HCT116 (cell line): ENCODE results near the gene GRIK4. TPM values are rescaled to one million over a fixed set of nuclear protein-coding genes. Genes with fewer than 3 reads are reported as not detected.

Experiments
- ATAC-seq: fragments of 200-7000 bp; cut with Tn5 transposase; 2 replicates; pipeline ENCODE4 v1.9.1; 2020; ENCODE audit warnings: mild to moderate bottlenecking, moderate library complexity
- BruUV-seq: library from RNA; stranded (reverse); fragments of 400-500 nt; replicated peaks from 2 replicates; lab custom pipeline; 2021; lab: Mats Ljungman, UMichigan
- CTCF ChIA-PET: fragments of 300-600 bp; sonication (Branson Sonifier 250); formaldehyde crosslinking; loops from one replicate; lab custom pipeline; 2021; ENCODE audit warnings: antibody characterized with exemption; lab: Charles Lee
- POLR2A ChIA-PET: fragments of 300-600, 350-600 bp; sonication (Branson Sonifier 250); formaldehyde crosslinking; loops from one replicate; lab custom pipeline; 2021; ENCODE audit warnings: antibody characterized with exemption; lab: Charles Lee
- RAD21 ChIA-PET, 2 experiments: fragments of 300-600 bp; sonication (Branson Sonifier 250); formaldehyde crosslinking; loops; one replicate each; lab custom pipeline; 2023; ENCODE audit warnings: low total read pairs in 2 of 2; ENCODE audit not compliant: uncharacterized antibody in 2 of 2, unreplicated experiment in 2 of 2, low non-redundant PET in 1 of 2; lab: Charles Lee
- DNase-seq: peaks from one replicate; pipeline ENCODE4 v3.0.0-alpha.2; 2010; ENCODE audit warnings: low read depth, low spot score
- H2AFZ ChIP-seq: fragments of 200-600 bp; shearing (Covaris generic), sonication (generic); 2 replicates; pipeline ENCODE4 v1.6.1; 2017; ENCODE audit warnings: low read depth, mixed run types, mixed read lengths, antibody characterized with exemption, low read length; ENCODE audit not compliant: poor library complexity, severe bottlenecking
- H3K27ac ChIP-seq: 2 replicates; pipeline ENCODE4 v1.5.1; 2012; ENCODE audit warnings: low read depth, low read length
- H3K27me3 ChIP-seq: fragments of 200-600 bp; sonication (generic); 2 replicates; pipeline ENCODE4 v1.6.1; 2016; ENCODE audit warnings: mixed run types, low read length, mixed read lengths; ENCODE audit not compliant: insufficient read depth
- H3K36me3 ChIP-seq, 2 experiments: fragments of 200-500 bp in 1 of 2; fragments of 200-600 bp in 1 of 2; sonication (Bioruptor generic) in 1 of 2; sonication (generic) in 1 of 2; 2 replicates each; pipeline versions ENCODE4 v1.5.1 to v1.6.1; 2014 to 2016; ENCODE audit warnings: low read length in 2 of 2, inconsistent platforms in 1 of 2, mixed read lengths in 1 of 2, mixed run types in 1 of 2; ENCODE audit not compliant: insufficient read depth in 2 of 2, control insufficient read depth in 1 of 2
- H3K4me1 ChIP-seq, 2 experiments: fragments of 200-600 bp in 1 of 2; sonication (generic) in 1 of 2; 2 replicates each; pipeline versions ENCODE4 v1.5.1 to v1.6.1; 2012 to 2017; ENCODE audit warnings: low read length in 2 of 2, inconsistent platforms in 1 of 2, mild to moderate bottlenecking in 1 of 2, mixed read lengths in 1 of 2, mixed run types in 1 of 2, moderate library complexity in 1 of 2; ENCODE audit not compliant: insufficient read depth in 2 of 2, control insufficient read depth in 1 of 2
- H3K4me2 ChIP-seq: fragments of 200-600 bp; sonication (generic); 2 replicates; pipeline ENCODE4 v1.6.1; 2017; ENCODE audit warnings: mixed run types, low read length, mixed read lengths
- H3K4me3 ChIP-seq, 2 experiments: fragments of 200-600 bp in 1 of 2; sonication (generic) in 1 of 2; replicated peaks in 1 of 2; 2 replicates each; pipeline ENCODE4 v1.5.1; 2011 to 2016; ENCODE audit warnings: low read length in 2 of 2, control low read depth in 1 of 2, low read depth in 1 of 2, mild to moderate bottlenecking in 1 of 2, mixed read lengths in 1 of 2, mixed run types in 1 of 2
- H3K79me2 ChIP-seq: fragments of 200-600 bp; sonication (generic); 2 replicates; pipeline ENCODE4 v1.6.1; 2017; ENCODE audit warnings: mild to moderate bottlenecking, mixed run types, low read length, moderate library complexity, mixed read lengths; ENCODE audit not compliant: insufficient read depth
- H3K9ac ChIP-seq: fragments of 200-600 bp; sonication (generic); 2 replicates; pipeline ENCODE4 v1.6.1; 2016; ENCODE audit warnings: low read length, mixed read lengths
- H3K9me2 ChIP-seq: fragments of 200-600 bp; sonication (generic), shearing (Covaris generic); 2 replicates; pipeline ENCODE4 v1.6.1; 2017; ENCODE audit warnings: mixed run types, mild to moderate bottlenecking, moderate library complexity; ENCODE audit not compliant: insufficient read depth
- H3K9me3 ChIP-seq, 2 experiments: fragments of 200-500 bp in 1 of 2; fragments of 200-600 bp in 1 of 2; sonication (Bioruptor generic) in 1 of 2; sonication (generic) in 1 of 2; 2 replicates each; pipeline ENCODE4 v1.6.1; 2014 to 2017; ENCODE audit warnings: low read length in 2 of 2, mixed read lengths in 2 of 2, inconsistent platforms in 1 of 2, low read depth in 1 of 2, mild to moderate bottlenecking in 1 of 2, mixed run types in 1 of 2, moderate library complexity in 1 of 2; ENCODE audit not compliant: control insufficient read depth in 1 of 2, insufficient read depth in 1 of 2
- H4K20me1 ChIP-seq: fragments of 200-600 bp; sonication (generic), shearing (Covaris generic); 2 replicates; pipeline ENCODE4 v1.6.1; 2017; ENCODE audit warnings: mixed run types, mild to moderate bottlenecking, moderate library complexity; ENCODE audit not compliant: insufficient read depth
- CBX3 ChIP-seq: IDR thresholded peaks from 2 replicates; pipeline ENCODE4 v1.6.1; 2012; ENCODE audit warnings: low read depth
- EGR1 ChIP-seq: IDR thresholded peaks from 2 replicates; pipeline ENCODE4 v1.6.1; 2012; ENCODE audit warnings: low read depth
- ELF1 ChIP-seq: IDR thresholded peaks from 2 replicates; pipeline ENCODE4 v1.6.1; 2012; ENCODE audit warnings: low read depth, borderline replicate concordance
- JUND ChIP-seq: IDR thresholded peaks from 2 replicates; pipeline ENCODE4 v1.6.1; 2012
- TCF7L2 ChIP-seq: IDR thresholded peaks from 2 replicates; pipeline ENCODE4 v1.7.0; 2011; ENCODE audit warnings: borderline replicate concordance, inconsistent platforms; ENCODE audit not compliant: insufficient read depth, insufficient read length; ENCODE audit errors: extremely low read depth
- YY1 ChIP-seq: IDR thresholded peaks from 2 replicates; pipeline ENCODE4 v1.6.1; 2011; ENCODE audit warnings: low read length, low read depth, moderate library complexity, mild to moderate bottlenecking; ENCODE audit not compliant: insufficient replicate concordance; ENCODE audit errors: extremely low read depth
- ZFX ChIP-seq: fragments of 450-650 bp; IDR thresholded peaks from 2 replicates; pipeline ENCODE4 v1.6.1; 2017
- intact Hi-C: fragments of 100-400 bp; cut with micrococcal nuclease; formaldehyde crosslinking; loops from 2 replicates; pipeline ENCODE4 v1.10.0; 2022
- total RNA-seq: library from RNA; stranded (reverse); gene quantifications from one replicate; pipeline ENCODE4 v1.2.1, GENCODE V29; 2021; ENCODE audit not compliant: unreplicated experiment
- TF ChIP-seq, protein P1 (sequence below): IDR thresholded peaks from 2 replicates; pipeline ENCODE4 v1.6.1; 2012

Gene GRIK4
- total RNA-seq, 1 experiment from 2014 or later: 0.52 TPM

DNA sequence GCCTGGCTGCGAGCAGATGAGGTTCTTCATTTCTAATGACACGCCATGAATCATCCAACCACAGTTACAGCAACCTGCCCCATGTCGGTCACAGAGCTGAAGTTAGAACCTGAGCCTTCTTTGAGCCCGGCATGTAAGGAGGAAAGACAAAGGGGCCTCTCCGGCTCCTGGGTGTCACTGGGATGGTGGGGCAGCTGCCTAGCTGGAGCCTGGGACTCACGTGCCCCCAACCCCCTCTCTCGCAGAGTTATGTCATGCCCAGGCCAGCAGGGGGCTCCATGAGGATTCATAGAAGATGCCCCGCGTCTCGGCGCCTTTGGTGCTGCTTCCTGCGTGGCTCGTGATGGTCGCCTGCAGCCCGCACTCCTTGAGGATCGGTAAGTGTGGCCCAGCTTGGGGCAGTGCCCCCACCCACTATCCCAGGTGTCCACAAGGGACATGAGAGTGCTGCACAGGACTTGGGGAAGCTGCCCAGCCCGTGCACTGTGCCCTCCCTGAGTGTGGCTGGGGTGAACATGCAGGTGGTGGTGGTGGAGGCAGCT is 148.5 kb downstream of the GRIK4 start (continued):
- no peak for TF ChIP-seq EGR1
- TF ChIP-seq JUND: peak; percentile 26; the same call in 1 of the 2 replicates
- TF ChIP-seq, protein P1, sequence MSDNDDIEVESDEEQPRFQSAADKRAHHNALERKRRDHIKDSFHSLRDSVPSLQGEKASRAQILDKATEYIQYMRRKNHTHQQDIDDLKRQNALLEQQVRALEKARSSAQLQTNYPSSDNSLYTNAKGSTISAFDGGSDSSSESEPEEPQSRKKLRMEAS: peak; percentile 58

DNA sequence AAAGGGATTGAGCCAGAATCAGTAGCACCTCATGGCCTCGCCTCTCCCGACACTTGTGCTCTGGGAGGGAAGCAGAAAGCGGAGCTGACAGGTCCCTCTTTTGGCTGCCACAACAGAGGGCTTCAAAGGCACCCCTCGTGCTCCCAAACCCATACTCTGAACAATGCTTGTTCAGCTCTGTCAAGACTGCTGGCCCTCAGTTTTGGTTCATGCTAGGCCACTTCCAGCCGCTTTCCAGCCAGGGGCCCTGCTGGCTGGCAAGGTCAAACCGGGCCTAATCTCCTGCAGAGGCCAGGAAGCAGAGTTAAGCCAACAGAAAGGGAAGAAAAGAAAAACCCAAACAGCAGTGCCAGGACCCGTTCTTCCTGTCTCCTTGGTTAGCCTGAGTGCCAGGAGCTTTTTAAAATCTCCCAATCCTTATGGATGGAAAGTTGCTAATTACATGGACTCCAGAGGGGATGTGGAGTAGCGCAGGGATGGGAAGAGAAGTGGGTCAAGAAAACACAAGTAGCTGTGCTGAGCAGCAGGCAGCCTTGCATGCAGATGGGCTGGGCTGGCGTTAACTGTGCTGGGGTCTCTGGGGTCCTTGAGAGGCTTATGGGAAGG is 150.6 kb downstream of the GRIK4 start:
- Histone ChIP-seq H3K27ac (no peak overlapping the region), H3K4me3 (no peak overlapping the region), H3K9ac (no peak overlapping the region), H3K4me1 (peaks cover 0 to 14% of the 10 kb centered on the region in 2 experiments; a peak in 2 of 4 replicates), H3K79me2 (no peaks in the 10 kb centered on the region), H2AFZ (no peak overlapping the region), H3K9me3 (no peaks in the 10 kb centered on the region), H4K20me1 (no peaks in the 10 kb centered on the region), H3K9me2 (no peaks in the 10 kb centered on the region), H3K36me3 (no peaks in the 10 kb centered on the region), H3K27me3 (peaks cover 42% of the 10 kb centered on the region), H3K4me2 (no peak overlapping the region)
- ChIA-PET RAD21 (no interaction called here), POLR2A (no interaction called here), CTCF (no interaction called here)
- no peak for TF ChIP-seq ELF1
- TF ChIP-seq, protein P1: no peak
- TF ChIP-seq TCF7L2: no peak
- no TSS peak for BruUV-seq
- DNase-seq (no peak), ATAC-seq (no peak)
- intact Hi-C loops: loop anchor here (5.0 kb wide), 1 partner anchor 530 kb away; no protein-coding TSS in a partner anchor

DNA sequence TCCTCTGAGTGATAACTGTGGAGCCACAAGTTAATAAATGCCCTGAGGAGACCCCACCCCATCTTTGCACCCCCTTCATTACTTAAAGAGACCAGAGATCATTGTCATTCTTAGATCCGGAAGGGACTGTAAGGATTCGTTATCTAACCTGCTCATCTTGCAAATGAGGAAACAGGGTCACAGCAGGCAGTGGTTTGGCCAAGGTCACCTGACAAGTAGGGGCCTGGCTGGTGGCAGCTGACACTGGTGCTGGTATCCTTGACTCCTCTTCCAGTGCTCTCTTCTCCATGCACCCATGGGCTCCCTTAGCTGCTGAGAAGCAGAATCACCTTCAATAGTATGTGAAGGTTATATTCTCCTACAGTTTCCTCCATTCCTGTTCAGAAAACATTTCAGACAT is 151.6 kb downstream of the GRIK4 start:
- no TSS peak for BruUV-seq
- ChIA-PET POLR2A (no interaction called here), CTCF (no interaction called here)

More for the DNA sequence above, 151.6 kb downstream of the GRIK4 start:
- Histone ChIP-seq H3K9me2 (no peaks in the 10 kb centered on the region), H3K4me3 (no peak overlapping the region), H2AFZ (no peak overlapping the region), H3K36me3 (no peaks in the 10 kb centered on the region), H4K20me1 (no peaks in the 10 kb centered on the region), H3K27me3 (peaks cover 52% of the 10 kb centered on the region), H3K4me2 (no peak overlapping the region), H3K27ac (no peak overlapping the region)
- no peak for ATAC-seq
- TF ChIP-seq YY1 (no peak), CBX3 (no peak), ZFX (no peak)
- TF ChIP-seq, all 23 proteins: peak for 0
- no peaks in the 10 kb centered on the region for H3K79me2 ChIP-seq
- no peaks in the 10 kb centered on the region for H3K9me3 ChIP-seq
- intact Hi-C loops: loop anchor here (5.0 kb wide), 1 partner anchor 529 kb away; no protein-coding TSS in a partner anchor
- no peak overlapping the region for H3K9ac ChIP-seq
- H3K4me1 ChIP-seq: peaks cover 0 to 14% of the 10 kb centered on the region in 2 experiments; a peak in 2 of 4 replicates
- DNase-seq: no peak
- RAD21 ChIA-PET: no interaction called here
